Cerebellar nuclear complex (tissue), 1 donor: ENCODE measurements around the gene ATXN7.

Experiments
- DNase-seq, 2 experiments: peaks; one replicate each; lab custom pipeline; 2025; lab: John Stamatoyannopoulos, UW

The ATXN7 gene

DNA sequence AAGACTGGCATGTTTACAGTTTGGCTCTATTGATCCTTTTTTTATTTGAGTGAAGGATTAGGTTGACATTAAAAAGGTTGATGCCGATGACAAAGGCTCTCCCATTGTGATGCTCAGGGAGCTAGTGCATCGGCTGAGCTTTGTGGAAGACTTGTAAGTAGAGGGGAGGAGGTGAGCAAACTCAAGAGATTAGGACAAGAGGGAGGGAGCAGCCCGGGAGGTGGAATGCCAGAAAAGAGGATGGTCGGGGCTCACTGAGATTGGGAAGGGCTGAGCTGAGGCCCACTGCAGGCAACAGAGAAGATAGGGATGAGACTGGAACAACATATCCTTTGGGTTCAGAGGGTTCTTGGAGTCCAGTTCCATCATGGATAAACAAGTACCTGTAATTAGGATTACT, 186.2 kb downstream of the ATXN7 start:
- DNase-seq, result no peak
